ENCODE measurements around the gene KCTD20.
"Not testable (repeated sequence)": the region's sequence is repeated elsewhere in the genome, so short reads cannot be mapped to it uniquely, and the experiment has no call there.

The KCTD20 gene

DNA sequence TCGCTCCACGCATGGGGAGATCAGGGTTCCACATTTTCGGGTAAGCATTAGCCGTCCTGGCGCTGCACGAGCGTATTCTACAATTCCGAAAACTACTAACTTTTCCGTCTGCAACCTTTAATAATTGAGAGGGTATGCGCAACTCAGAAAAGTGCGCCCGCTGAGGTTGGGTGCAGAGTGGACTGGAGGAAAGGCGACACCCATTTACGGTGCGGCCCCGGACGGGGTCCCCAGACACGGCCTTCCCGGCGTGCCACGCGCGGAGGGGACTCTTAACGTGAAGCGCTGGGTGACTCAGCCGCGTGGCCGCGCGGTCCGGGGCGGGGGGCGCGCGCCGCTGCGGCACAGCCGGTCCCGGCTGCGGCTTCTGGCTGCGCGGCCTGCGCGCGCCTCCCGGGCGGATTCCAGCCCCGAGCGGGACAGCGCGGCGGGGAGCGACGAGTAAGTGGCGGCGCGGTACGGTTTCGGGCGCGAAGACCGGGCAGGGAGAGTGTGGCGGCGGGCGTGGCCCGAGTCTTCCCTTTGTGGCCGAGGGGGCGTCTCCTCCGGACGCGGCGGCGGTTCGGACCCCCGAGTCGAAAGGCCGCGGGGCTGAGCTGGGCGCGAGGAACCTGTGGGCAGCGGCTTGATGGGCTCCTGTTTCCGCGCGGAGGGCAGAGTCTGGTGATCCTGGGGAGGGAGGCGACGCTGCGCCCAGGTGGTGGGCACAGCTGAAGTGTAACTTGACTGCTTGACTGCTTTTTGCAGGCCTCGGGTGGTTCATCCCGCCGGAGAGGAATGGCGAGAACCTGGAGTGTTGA, at the start of gene KCTD20, which contains the start of gene PXT1:
Gene KCTD20, plus strand, starts transcription at position 330 of the 800 bp plus-strand sequence. CDS start 27,098 bp downstream, outside the sequence.
Gene PXT1, minus strand, starts transcription at position 184 of the 800 bp plus-strand sequence. CDS start 16,772 bp downstream, outside the sequence.
- peak; percentile 49 to 58 for DNase-seq

DNA sequence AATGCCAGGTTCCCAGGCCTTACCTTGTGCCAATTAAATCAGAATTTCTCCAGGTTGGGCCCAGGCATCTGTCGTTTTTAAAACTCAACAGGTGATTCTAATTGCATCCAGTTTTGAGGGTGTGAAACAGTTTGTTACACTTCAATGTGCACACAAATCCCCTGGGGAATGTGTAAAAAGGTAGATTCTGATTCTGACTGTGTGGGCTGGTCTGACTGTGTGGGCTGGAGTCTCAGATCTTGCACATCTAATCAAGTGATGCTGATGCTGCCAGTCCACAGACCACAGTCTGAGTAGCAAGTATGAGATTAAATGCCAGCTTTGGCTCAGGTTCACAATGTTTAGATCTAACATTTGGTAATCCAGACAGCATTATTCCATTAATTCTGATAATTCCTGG, 42.8 kb upstream of the KCTD20 start:
- no peak for DNase-seq

DNA sequence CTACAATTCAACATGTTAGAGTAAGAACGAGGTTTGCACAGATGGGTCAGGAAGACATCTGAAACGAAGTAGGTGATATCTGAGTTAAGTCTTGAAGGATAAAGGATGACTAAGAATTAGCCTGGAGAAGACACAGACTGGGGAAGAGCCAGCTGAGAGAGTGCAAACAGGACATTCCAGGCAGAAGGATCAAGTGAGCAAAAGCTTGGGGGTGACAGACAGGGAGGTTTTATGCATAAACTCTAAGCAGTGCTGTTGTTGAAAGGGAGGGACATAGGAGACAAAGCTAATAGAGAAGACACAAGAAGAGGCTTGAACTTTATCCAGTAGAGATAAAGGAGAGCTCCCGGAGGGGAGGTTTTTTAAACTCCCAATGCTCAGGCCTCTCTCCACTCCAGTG, 40.3 kb upstream of the KCTD20 start:
- no peak for DNase-seq

DNA sequence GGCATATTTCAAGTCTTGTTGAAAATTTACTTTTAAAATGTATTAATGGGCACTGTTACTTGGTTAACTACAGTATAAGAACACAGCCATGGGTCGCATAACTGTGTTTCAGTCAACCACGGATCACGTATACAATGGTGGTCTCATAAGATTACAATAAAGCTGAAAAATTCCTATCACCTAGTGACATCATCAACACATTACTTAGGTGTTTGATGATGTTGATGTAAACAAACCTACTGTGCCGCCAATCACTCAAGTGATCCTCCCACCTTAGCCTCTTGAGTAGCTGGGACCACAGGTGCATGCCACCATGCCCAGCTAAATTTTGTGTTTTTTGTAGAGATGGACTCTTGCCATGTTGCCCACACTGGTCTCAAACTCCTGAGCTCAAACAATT, 38.6 kb upstream of the KCTD20 start:
- DNase-seq: no peak

GRCh38 chr6:36409718-36410117, 33.1 kb upstream of the KCTD20 start:
- DNase-seq: not testable (repeated sequence)

GRCh38 chr6:36413489-36414480, 29.0 kb upstream of the KCTD20 start:
- DNase-seq: no peak

- no peak for DNase-seq
Observed at GRCh38 chr6:36414481-36414880, 28.3 kb upstream of the KCTD20 start.

DNA sequence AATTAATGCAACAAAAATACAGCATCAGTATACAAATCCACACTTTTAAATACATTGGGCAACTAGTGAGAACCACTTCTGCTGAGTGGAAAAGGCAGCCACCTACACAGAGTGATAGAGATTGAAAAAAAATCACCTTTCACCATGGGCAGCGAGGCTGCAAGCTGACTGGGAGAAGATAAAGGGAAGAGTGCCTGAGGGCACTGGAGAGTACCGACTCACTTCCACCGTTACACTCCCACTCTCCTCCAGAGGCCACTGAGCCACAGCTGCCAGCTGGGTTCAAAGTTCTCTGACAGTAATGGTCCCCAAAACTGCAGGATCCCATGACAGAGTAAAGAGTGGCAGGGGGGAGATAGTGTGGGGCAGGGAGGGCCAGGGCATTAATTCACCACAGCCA, 24.2 kb upstream of the KCTD20 start:
- DNase-seq: no peak

GRCh38 chr6:36419310-36419709, 23.5 kb upstream of the KCTD20 start:
- DNase-seq: no peak

- no peak for DNase-seq
Observed at GRCh38 chr6:36422714-36423100, 20.1 kb upstream of the KCTD20 start.

- peak; percentile 96 to 99 for DNase-seq
Observed at GRCh38 chr6:36423101-36423824, 19.5 kb upstream of the KCTD20 start.

DNA sequence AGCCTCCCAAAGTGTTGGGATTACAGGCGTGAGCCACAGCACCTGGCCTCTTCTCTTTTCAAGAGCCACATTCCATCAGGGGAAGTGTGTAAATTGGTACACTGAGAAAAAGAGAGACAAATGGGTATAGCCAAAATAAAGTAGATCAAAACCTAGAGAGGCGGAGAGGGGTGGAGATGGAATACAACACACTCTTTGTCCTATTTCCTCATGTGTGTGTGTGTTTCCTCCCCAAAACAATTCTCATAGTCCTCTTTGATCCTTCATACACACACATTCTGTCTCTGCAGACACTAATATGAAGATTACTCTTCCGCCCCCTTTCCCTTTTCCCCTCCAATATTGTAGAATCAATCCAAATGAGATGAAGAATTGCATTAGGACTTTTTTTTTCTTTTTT, 16.2 kb upstream of the KCTD20 start:
- no peak for DNase-seq

GRCh38 chr6:36428911-36429310, 13.9 kb upstream of the KCTD20 start:
- DNase-seq: no peak

GRCh38 chr6:36430351-36430750, 12.4 kb upstream of the KCTD20 start:
- no peak for DNase-seq

DNA sequence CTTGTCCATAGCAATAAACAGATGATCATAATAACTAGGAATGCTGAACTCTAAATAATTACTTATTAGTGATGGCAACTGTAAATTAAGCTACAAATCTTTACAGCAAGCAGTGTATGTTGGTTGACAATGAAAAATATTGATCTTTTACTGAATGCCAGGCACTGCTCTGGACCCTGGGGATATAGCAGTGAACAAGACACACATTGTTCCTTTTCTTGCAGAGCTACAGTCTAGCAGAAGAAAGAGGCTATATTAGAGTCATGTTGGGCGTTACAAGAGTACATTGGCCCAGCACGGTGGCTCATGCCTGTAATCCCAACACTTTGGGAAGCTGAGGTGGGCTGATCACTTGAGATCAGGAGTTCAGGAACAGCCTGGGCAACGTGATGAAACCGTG, 11.6 kb upstream of the KCTD20 start:
- DNase-seq: no peak

DNA sequence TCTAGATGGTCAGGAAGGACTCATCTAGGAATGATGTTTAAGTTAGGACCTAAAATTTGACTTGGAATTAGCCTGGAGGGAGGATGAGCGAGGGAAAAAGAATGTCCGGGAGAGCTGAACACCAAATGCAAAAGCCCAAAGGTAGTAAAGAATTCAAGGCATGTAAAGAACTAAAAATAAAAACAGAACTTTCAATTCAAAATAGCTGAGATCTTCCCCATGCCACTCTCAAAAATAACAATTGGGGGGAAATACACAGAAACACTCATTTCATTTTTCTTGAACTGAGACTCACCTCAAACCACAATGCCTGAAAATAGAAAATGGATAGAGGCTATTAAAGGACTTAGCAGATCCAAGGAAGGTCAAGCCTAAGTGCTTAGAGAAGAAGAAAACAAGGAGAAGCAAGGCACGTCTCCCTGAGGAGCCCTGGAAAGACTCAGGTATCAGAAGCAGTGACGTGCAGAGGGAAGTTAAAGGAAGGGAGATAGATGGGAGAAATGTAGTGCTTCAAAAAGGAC, 10.6 kb upstream of the KCTD20 start:
- no peak for DNase-seq

- DNase-seq: no peak
Observed at GRCh38 chr6:36436466-36436865, 6.3 kb upstream of the KCTD20 start.

DNA sequence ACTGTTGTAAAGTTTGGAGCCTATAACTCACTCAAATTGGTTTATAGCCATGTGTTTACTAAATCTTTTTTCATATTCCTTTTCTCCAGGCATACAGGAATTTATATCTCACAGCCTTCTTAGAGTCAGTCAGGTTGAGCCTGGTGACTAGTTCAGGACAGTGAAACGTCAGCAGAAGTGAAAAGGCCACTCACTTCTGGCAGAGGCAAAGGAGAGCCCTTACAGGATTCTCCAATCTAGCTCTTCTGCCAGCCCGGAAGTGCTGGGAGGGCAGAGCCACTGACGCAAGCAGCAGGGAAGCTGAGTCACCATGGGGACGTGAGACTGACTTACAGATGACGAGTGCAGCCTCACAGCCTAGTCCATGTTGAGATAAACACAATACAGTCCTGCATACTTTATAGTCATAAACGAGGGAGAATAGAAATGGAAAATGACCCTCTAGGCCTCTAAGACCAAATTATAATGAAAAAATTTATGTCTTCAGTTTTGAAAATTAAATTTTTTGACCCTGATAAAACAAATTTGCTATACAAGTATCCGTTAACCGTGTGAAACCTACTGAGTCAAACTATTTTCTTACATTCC, 1.4 kb upstream of the KCTD20 start:
- DNase-seq: peak; percentile 32 to 69

DNA sequence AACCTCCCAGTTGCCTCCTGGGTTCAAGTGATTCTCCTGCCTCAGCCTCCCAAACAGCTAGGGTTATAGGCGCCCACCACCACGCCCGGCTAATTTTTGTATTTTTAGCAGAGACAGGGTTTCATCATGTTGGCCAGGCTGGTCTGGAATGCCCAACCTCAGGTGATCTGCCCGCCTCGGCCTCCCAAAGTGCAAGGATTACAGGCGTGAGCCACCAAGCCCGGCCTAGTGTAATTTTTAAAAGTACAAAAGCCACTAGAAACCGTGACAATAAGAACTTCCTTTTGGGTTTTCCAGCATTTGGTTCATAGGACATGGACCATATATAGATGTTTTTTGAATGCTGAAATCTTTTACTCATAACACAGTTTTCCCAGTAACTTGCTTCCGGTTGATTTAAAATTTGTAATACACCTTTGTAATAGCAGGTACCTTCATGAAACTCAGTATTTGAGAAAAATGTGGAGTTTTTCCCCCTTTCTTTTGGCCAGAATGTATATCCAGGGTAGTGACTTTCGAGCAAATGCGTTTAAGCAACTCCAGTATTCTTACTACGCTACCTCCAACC, 613 bp upstream of the KCTD20 start:
- no peak for DNase-seq

DNA sequence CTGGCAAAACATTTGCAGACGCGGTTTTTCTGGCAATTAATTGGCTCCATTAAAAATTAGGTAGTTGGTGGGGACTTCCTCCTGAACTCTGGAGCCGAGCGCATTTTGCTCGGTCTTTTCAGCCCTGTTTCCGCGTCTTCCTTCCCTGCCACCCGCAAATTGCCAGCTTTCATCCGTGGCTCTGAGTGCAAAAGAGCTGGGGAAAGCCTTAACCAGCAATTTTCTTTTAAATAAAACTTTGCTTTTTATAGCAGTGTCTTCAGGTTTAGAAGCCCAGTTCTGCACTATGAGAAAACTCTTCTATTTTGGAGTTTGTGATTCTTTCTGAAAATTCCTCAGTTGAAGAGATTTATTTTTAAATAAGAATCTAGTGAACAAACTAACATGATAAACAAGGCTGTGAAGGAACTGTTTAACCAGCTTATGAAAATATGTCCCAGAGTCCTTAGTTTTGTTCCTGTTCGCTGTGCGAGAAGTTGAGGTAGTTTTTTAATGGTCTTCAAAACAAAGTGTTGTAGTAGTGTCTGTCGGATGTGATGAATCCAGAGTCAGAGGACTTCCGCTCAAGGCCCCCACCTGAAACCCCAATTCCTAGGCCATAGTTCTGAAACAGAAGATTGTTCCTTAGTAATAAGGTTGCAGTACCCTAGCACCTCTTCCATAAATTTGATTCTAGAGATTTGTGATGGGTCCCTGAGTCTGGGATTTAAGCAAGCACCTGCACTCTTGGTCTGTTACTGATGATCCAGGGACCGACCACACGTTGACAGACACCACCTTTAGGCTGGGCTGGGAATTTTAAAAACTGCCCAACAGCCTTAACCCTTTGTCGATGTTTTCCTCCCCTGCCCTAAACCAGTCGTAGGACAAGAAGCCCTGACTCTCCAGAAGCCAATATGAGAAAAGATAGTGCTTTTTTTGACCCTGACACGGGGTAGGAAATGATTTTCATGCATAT, 950 bp downstream of the KCTD20 start:
- no peak for DNase-seq

DNA sequence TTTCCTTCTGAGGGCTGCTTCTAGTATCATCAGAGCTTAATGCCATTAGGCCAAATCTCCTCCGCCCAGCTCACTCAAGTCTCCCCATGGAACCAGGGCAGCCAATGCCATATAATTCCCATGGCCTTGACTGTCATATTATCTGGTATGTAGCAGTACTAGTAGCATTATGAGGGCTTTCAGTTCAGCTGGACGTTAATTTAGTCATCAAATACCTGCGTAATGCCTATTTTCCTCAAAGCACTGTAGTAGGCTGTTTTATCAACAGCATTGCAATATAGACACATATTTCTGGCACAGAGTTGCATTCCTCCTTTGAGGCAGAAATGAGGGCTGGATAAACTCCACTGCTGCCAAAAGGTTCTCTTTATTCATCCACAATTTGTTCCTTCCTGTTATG, 1.7 kb downstream of the KCTD20 start:
- DNase-seq: no peak
